Activated naive CD8-positive, alpha-beta T cell treated with anti-CD3 and anti-CD28 coated beads, Interleukin-2, amount 50 U/mL, for 24 hours (primary cell): ENCODE measurements around the gene LIMCH1.

Source experiments
- ATAC-seq: fragments of 150-1000 bp; cut with Tn5 transposase; one replicate; pipeline ENCODE4 v1.10.0; 2021
- DNase-seq: peaks from one replicate; pipeline ENCODE4 v3.0.0; 2021
- H3K27ac Mint-ChIP-seq: one replicate; pipeline ENCODE4 v1.8.0; 2021; ENCODE audit warnings: mild to moderate bottlenecking, mixed read lengths
- H3K27me3 Mint-ChIP-seq: one replicate; pipeline ENCODE4 v1.8.0; 2021; ENCODE audit warnings: mixed read lengths
- H3K36me3 Mint-ChIP-seq: one replicate; pipeline ENCODE4 v1.8.0; 2021; ENCODE audit warnings: low read depth, mixed read lengths
- H3K4me1 Mint-ChIP-seq: one replicate; pipeline ENCODE4 v1.8.0; 2021; ENCODE audit warnings: mixed read lengths
- H3K4me3 Mint-ChIP-seq: one replicate; pipeline ENCODE4 v1.8.0; 2021; ENCODE audit warnings: mild to moderate bottlenecking, moderate library complexity, mixed read lengths
- H3K9me3 Mint-ChIP-seq: one replicate; pipeline ENCODE4 v1.8.0; 2021; ENCODE audit warnings: mixed read lengths

LIMCH1 gene

DNA sequence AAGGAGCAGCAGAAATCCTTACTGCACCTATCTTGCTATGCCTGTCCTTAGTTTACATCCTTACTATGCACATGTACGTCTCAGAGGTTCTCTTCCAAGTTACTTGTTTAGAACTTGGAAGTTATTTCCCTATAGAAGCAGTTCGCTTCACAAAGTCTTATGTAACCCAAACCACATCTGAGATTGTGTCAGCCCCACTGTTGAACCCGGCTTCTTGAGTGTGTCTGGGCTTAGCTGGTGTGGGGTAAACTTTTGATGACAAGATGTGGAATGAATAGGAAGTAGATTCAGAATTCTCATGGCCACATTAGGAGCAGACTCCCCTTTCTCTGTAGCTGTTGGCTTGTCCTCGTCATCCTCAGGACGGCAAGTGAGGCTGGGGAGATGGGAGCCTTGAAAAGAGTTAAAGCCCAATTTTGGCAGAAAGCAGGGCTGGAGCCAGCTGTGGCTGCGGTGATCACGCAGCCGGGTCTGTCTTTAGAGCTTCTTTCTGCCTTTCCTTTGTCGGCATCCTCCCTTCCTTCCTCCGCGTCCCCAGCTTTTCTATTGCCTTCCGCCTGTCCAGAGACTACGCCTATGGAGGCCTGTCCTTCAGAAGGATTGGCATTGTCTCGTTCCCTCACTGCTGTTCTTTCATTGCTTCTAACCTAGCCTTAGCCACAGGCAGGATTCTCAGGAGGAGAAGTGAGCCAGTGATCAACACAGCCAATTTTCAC, 23.0 kb upstream of the LIMCH1 start:
- ATAC-seq (no peak), DNase-seq (no peak)
- Mint-ChIP-seq H3K27me3 (no peaks in the 10 kb centered on the region), H3K36me3 (no peaks in the 10 kb centered on the region), H3K27ac (no peak overlapping the region), H3K9me3 (no peaks in the 10 kb centered on the region), H3K4me3 (no peak overlapping the region), H3K4me1 (no peaks in the 10 kb centered on the region)

DNA sequence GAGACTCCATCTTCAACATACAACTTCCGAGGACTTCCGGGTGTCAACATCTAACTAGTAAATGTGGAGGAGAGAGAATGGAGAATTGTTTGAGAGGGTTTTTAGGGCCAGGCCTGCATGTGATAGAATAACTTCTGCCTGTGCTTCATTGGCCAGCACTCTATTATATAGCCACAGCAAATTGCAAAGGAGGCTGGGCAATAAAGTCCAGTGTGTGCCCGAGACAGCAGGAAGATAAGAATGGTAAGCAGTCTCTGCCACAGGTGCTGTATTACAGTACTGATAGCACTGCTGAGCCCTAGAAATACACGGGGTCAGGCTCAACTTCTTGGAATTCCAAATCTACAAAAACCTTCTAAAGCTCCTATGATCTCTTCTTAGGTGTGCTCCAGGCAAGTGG, 20.8 kb upstream of the LIMCH1 start:
- no peaks in the 10 kb centered on the region for H3K27me3 Mint-ChIP-seq
- DNase-seq = no peak
- no peaks in the 10 kb centered on the region for H3K4me1 Mint-ChIP-seq
- no peak overlapping the region for H3K27ac Mint-ChIP-seq
- H3K4me3 Mint-ChIP-seq = no peak overlapping the region
- ATAC-seq = no peak
- H3K9me3 Mint-ChIP-seq = no peaks in the 10 kb centered on the region
- H3K36me3 Mint-ChIP-seq = no peaks in the 10 kb centered on the region

DNA sequence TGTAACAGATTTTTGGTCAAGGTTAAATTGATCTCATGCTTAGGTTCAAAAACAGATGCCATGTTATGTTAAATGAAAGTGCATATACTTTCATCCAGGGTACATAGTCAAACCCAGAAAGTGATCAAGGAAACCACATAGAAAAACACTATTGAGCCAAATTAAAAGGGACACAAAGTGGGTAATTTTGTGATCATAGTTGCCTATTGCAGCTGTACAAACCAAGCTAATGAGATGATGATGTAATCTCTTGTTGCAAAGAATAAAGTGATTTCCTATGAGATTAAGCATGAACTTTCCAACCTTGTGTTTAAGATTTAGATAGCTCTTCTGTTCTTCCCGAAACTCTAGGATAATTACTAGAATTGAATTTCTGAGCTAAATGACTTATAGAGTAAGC, 20.2 kb upstream of the LIMCH1 start:
- no peaks in the 10 kb centered on the region for H3K4me1 Mint-ChIP-seq
- no peak overlapping the region for H3K27ac Mint-ChIP-seq
- no peaks in the 10 kb centered on the region for H3K9me3 Mint-ChIP-seq
- ATAC-seq (no peak), DNase-seq (no peak)
- H3K27me3 Mint-ChIP-seq = no peaks in the 10 kb centered on the region
- no peak overlapping the region for H3K4me3 Mint-ChIP-seq
- no peaks in the 10 kb centered on the region for H3K36me3 Mint-ChIP-seq

DNA sequence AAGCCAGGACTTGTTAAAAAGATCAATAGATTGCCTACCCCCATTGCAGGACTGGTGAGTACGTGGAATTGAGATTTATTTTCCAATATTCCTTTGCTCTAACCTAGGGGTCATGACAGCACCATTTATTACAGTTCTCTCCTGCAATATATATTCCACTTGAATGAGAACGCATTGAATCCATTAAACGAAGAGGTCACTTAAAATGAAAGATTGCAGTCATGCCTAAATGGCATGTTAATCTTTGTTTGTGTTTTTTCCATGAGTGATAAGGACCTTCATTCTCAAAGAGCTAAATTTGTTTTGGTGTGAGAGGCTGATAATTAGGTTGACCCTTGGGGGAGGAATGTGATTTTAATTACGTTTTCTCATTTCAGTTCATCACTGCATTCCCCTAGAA, 13.5 kb upstream of the LIMCH1 start:
- Mint-ChIP-seq H3K4me1 (no peaks in the 10 kb centered on the region), H3K9me3 (no peaks in the 10 kb centered on the region), H3K27me3 (no peaks in the 10 kb centered on the region), H3K36me3 (no peaks in the 10 kb centered on the region), H3K27ac (no peak overlapping the region), H3K4me3 (no peak overlapping the region)
- DNase-seq (no peak), ATAC-seq (no peak)

DNA sequence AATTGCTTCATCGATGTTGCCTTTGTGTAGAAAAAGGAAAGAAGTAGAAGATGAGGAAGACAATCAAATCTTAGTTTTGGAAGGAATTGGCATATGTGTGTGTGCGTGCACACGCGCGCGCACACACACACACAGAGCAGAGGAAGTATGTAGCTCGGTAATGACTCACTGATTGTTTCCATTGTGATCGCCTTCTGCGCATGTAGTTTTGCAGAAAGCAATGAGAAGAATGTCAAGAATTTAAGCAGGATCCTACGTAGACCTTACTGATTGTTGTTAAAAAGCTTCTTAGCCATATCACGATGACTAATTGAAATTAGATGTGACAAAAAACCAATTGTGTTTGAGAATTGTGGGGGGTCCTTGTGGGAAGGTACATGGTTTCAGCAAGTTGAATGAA, 12.8 kb upstream of the LIMCH1 start:
- Mint-ChIP-seq H3K27ac (no peak overlapping the region), H3K9me3 (no peaks in the 10 kb centered on the region), H3K4me1 (no peaks in the 10 kb centered on the region), H3K4me3 (no peak overlapping the region), H3K36me3 (no peaks in the 10 kb centered on the region), H3K27me3 (no peaks in the 10 kb centered on the region)
- ATAC-seq (no peak), DNase-seq (no peak)

DNA sequence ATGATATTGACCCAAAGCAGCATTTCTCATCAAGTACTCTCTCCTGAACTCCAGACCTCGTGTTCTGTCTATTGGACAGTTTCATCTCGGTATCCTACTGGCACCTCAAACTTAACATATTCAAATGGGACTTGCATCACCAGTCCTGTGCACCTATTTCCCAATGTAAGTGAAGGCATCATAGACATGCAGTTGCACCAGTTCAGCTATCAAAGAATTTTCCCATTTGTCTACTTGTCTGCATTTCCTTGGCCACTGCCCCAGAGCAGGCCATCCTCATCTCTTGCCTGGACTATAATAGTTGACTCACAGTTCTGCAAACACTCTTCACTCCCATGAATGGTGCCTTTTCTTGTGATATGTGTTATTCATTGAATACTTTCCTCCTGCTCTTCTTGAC, 11.3 kb upstream of the LIMCH1 start:
- Mint-ChIP-seq H3K4me1 (no peaks in the 10 kb centered on the region), H3K9me3 (no peaks in the 10 kb centered on the region), H3K4me3 (no peak overlapping the region), H3K27me3 (no peaks in the 10 kb centered on the region), H3K36me3 (no peaks in the 10 kb centered on the region), H3K27ac (no peak overlapping the region)
- DNase-seq (no peak), ATAC-seq (no peak)

DNA sequence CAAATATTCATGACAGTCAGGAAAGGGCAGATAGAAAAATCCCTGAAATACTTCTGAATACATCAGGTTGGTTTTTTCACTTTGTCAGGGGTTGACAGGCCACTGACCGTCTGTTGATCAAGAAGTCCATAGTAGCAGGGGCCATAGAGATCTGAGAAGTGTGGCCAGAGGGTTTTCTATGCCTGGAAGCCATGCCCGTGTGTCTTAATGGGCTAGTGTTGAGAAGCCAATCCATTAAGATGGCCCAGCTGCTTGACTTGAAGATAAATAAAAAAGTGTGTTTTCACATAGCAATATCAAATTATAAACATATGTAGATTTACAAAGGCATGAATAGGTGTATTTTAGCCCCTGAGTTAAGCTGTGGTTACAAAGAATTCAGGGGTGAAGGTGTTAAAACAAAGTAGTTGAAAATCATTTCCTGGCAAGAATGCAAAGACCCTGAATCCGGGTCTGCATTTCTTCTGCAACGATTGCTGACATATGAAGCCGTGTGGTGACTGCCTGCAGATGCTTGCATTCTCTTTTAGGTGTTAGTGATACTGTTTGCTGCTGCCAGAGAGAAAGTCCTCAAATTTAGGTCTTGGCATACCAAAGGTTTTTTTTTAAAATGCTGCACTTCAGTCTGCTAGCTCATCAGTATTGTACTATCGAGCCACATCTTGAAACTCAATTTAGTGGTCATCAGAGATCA, 9.3 kb upstream of the LIMCH1 start:
- ATAC-seq = no peak
- Mint-ChIP-seq H3K9me3 (no peaks in the 10 kb centered on the region), H3K4me3 (no peak overlapping the region), H3K36me3 (no peaks in the 10 kb centered on the region), H3K27ac (no peak overlapping the region), H3K4me1 (no peaks in the 10 kb centered on the region), H3K27me3 (no peaks in the 10 kb centered on the region)
- no peak for DNase-seq

DNA sequence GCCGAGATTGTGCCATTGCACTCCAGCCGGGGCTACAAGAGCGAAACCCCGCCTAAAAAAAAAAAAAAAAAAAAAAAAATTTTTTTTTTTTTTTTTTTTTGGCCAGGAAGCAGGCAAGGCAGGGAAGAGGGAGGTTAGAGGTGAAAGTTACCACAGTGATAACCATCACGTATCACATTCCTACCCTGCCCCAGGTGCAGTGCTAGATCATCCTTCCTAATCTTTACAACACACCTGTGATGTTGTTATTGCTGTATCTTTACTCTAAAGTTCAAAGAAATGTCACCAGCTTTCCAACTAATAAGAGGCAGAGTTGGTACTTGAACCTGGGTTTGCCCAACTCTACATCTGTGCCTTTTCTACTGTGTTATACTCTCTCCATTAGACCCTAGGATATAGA, 7.2 kb upstream of the LIMCH1 start:
- H3K4me3 Mint-ChIP-seq = no peak overlapping the region

DNA sequence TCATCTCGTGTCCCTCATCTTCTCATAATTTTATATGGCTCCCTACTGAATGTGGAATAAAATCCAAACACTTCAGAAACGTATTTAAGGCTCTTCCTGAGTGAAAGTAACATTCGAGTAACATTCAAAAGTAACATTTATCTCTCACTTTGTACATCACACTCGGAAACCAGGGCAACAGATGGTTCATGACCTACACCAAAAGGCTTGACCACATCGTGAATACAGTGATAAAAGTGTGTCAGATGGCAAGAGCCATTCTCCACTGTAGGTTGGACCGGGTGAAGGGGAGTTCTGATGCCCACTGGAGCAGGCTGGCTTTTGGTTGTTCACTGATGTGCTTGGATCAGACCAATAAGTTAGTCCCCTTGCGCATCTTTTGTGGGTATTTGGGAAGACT, 5.6 kb upstream of the LIMCH1 start:
- H3K4me1 Mint-ChIP-seq = no peaks in the 10 kb centered on the region
- no peak overlapping the region for H3K4me3 Mint-ChIP-seq

More for the DNA sequence above, 7.2 kb upstream of the LIMCH1 start:
- Mint-ChIP-seq H3K36me3 (no peaks in the 10 kb centered on the region), H3K27me3 (no peaks in the 10 kb centered on the region), H3K9me3 (no peaks in the 10 kb centered on the region), H3K27ac (no peak overlapping the region), H3K4me1 (no peaks in the 10 kb centered on the region)
- no peak for DNase-seq
- no peak for ATAC-seq

DNA sequence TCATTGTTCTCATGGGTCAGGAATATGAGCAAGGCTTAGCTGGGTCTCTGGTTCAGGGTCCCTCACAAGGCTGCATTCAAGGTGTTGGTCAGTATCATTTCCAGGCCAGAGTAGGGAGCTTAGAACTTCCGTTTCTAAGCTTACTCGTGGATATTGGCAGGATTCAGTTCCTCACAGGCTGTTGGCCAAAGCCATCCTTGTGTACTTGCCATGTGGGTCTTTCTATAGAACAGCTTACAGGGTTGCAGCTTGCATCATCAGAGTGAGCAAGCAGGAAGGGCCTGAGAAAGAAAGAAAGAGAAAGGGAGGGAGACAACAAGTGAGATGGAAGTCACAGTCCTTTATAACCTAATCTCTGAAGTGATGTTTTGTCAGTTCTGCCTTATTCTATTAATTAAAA, 5.1 kb upstream of the LIMCH1 start:
- DNase-seq = no peak

More for the DNA sequence above, 5.6 kb upstream of the LIMCH1 start:
- no peak overlapping the region for H3K27ac Mint-ChIP-seq
- ATAC-seq = no peak
- no peaks in the 10 kb centered on the region for H3K9me3 Mint-ChIP-seq
- no peaks in the 10 kb centered on the region for H3K36me3 Mint-ChIP-seq
- no peaks in the 10 kb centered on the region for H3K27me3 Mint-ChIP-seq
- no peak for DNase-seq

DNA sequence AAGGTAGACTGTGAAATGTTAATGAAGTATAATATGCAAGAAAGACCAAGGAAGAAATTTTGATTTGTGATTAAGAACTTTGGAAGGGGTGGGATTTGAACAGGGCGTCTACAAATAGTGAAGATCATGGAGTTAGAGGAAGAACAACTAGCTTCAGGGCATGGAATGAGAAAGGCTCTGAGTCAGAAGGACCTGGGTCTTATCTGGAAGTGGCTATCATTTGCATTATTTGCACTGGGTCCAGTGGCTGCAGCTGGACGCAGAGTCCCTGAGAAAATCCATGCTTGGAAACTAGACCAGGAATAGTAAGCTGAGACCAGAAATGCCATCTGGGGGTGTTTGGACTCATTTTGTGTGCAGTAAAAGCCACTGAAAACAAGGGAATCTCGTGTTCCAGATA, 4.3 kb upstream of the LIMCH1 start:
- Mint-ChIP-seq H3K4me3 (no peak overlapping the region), H3K36me3 (no peaks in the 10 kb centered on the region), H3K4me1 (no peaks in the 10 kb centered on the region), H3K27me3 (peaks cover 3% of the 10 kb centered on the region), H3K9me3 (no peaks in the 10 kb centered on the region), H3K27ac (no peak overlapping the region)
- DNase-seq (no peak), ATAC-seq (no peak)

More for the DNA sequence above, 5.1 kb upstream of the LIMCH1 start:
- Mint-ChIP-seq H3K27ac (no peak overlapping the region), H3K4me3 (no peak overlapping the region), H3K36me3 (no peaks in the 10 kb centered on the region), H3K4me1 (no peaks in the 10 kb centered on the region), H3K27me3 (no peaks in the 10 kb centered on the region), H3K9me3 (no peaks in the 10 kb centered on the region)
- no peak for ATAC-seq

DNA sequence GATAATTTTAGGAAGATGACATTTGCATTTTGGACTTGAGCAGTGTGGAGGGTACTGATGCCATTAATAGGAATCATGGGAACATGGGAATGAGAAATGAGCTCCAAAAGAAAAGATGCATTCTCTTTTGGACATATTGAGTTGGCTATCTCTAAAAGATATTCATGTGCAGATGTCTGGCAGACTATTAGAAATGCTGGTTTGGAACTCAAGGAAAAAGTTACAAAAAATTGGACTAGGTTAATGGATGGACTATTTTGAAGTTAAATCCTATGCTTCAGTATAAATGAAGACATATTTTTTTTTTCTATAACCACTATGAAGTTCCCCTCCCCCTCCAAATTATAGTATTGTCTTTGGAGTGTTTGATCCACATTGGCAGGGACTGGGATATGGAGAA, 3.6 kb upstream of the LIMCH1 start:
- no peaks in the 10 kb centered on the region for H3K4me1 Mint-ChIP-seq
- H3K36me3 Mint-ChIP-seq = no peaks in the 10 kb centered on the region
- no peak for DNase-seq
- H3K4me3 Mint-ChIP-seq = no peak overlapping the region
- no peaks in the 10 kb centered on the region for H3K9me3 Mint-ChIP-seq
- H3K27ac Mint-ChIP-seq = no peak overlapping the region
- peaks cover 3% of the 10 kb centered on the region for H3K27me3 Mint-ChIP-seq
- ATAC-seq = no peak

DNA sequence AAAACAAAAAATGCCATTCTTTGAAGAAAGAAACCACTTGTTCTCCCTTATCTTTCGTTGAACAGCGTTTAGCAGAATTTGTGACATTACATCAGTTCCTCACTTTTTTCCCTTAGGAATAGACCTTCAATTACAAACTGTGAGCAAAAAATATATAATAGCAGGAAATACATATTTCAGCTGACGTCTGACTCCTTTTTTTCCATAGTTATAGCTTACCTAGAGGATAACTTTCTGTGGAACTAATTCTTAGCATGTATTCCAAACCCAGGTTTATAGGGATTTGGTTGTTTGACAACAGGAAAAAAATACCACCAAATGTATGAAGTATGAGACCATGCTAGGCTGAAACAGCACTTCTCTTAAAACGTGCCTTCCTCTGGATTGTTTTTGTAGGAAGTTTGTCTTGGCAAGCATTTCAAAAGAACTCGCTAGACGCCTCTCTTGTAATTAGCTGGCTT, 2.0 kb upstream of the LIMCH1 start:
- Mint-ChIP-seq H3K4me1 (no peaks in the 10 kb centered on the region), H3K9me3 (no peaks in the 10 kb centered on the region), H3K36me3 (no peaks in the 10 kb centered on the region), H3K27ac (no peak overlapping the region), H3K27me3 (peaks cover 4% of the 10 kb centered on the region), H3K4me3 (no peak overlapping the region)
- DNase-seq = no peak
- no peak for ATAC-seq

DNA sequence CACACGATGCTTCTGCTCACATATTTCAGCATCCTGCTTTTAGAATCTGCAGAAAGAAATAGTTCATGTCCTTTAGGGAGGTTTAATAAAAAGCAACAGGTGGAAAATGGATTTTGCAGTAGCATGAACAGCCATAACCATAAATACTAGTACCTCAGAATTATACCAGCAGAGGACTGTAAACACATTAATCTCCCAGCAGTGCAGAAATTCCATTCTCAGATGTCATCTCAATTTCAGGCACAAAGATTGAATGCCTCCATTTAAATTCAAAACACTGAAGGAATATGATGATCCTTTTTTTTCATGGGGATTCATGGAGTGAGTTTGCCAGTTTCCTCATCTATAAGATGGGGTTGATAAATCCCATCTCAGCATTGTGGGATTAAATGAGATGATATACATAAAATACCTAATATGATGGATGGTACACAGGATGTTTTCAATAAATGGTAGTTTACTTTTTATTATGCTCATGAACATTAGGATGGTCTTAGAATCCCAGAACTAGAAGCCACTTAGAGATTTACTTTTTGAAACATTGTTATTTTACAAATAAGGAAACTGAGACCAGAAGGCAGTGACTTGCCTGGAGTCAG, 566 bp upstream of the LIMCH1 start:
- no peak for DNase-seq
- H3K27me3 Mint-ChIP-seq = peaks cover 4% of the 10 kb centered on the region
- no peak for ATAC-seq
- H3K4me3 Mint-ChIP-seq = no peak overlapping the region
- no peaks in the 10 kb centered on the region for H3K9me3 Mint-ChIP-seq
- no peaks in the 10 kb centered on the region for H3K4me1 Mint-ChIP-seq
- no peaks in the 10 kb centered on the region for H3K36me3 Mint-ChIP-seq
- H3K27ac Mint-ChIP-seq = no peak overlapping the region

DNA sequence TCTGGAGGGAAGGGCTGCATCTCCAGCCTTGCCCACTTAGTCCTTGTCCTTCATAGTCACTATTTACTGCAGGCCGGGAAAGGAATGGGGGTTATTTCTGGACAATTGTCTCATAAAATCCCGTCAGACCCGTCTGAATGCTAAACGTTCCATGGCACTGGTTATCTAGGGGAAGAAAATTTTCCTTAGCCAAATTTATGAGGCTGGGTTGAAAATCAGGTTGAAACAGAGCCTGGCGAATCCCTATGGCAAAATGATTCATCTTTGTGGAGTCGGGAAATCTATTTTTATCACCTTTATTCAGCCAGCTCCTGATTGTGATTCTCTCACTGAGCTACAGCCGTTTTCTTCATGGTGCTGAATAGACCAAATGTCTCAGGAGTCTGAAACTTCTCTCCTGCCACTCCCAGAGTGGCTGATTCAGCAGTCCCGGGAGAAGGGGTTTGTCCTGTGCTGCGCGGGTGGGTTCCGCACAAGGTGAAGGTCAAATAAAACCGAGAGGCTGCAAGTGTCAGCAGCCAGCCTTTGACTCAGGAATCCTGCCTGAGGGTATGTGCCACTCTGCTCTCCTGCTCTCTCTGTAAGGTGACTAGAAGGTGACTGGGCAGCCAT, 1.0 kb downstream of the LIMCH1 start:
- DNase-seq = no peak

More for the DNA sequence above, 1.0 kb downstream of the LIMCH1 start:
- no peaks in the 10 kb centered on the region for H3K36me3 Mint-ChIP-seq
- ATAC-seq = no peak
- no peak overlapping the region for H3K4me3 Mint-ChIP-seq
- H3K27ac Mint-ChIP-seq = no peak overlapping the region
- H3K4me1 Mint-ChIP-seq = no peaks in the 10 kb centered on the region
- H3K9me3 Mint-ChIP-seq = no peaks in the 10 kb centered on the region
- peaks cover 4% of the 10 kb centered on the region for H3K27me3 Mint-ChIP-seq
